Mammary epithelial cell (primary cell): ENCODE results near the gene PROM2.

Experiments
- EZH2 ChIP-seq: IDR thresholded peaks from 2 replicates; pipeline ENCODE4 v1.6.1; 2012; ENCODE audit warnings: low read length, inconsistent platforms, borderline replicate concordance
- TF ChIP-seq, protein P1 (sequence below), 2 donors: IDR thresholded peaks in 1 of 2; conservative IDR thresholded peaks in 1 of 2; 2 replicates each; pipeline ENCODE4 v1.5.1; 2011 to 2012; ENCODE audit warnings: inconsistent platforms in 2 of 2, low read length in 2 of 2, mild to moderate bottlenecking in 2 of 2, control low read depth in 1 of 2, low read depth in 1 of 2; ENCODE audit not compliant: insufficient read depth in 1 of 2; ENCODE audit errors: extremely low read depth in 1 of 2

- TF ChIP-seq, protein P1, sequence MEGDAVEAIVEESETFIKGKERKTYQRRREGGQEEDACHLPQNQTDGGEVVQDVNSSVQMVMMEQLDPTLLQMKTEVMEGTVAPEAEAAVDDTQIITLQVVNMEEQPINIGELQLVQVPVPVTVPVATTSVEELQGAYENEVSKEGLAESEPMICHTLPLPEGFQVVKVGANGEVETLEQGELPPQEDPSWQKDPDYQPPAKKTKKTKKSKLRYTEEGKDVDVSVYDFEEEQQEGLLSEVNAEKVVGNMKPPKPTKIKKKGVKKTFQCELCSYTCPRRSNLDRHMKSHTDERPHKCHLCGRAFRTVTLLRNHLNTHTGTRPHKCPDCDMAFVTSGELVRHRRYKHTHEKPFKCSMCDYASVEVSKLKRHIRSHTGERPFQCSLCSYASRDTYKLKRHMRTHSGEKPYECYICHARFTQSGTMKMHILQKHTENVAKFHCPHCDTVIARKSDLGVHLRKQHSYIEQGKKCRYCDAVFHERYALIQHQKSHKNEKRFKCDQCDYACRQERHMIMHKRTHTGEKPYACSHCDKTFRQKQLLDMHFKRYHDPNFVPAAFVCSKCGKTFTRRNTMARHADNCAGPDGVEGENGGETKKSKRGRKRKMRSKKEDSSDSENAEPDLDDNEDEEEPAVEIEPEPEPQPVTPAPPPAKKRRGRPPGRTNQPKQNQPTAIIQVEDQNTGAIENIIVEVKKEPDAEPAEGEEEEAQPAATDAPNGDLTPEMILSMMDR (conservative IDR thresholded peaks at IDR 0.05 in 1 of 2, IDR thresholded peaks at IDR 0.05 in 1 of 2; ENCODE audit: extremely low read depth in 1 of 2, insufficient read depth in 1 of 2, low read depth in 1 of 2, low read length in 2 of 2): no peak
- TF ChIP-seq EZH2: no peak
Measured at GRCh38 chr2:95272781-95273180, 1.5 kb upstream of the PROM2 start.
